Parathyroid adenoma (tissue), 2 donors: ENCODE results near the gene UBE2H.
A peak's percentile ranks its signal among the peaks of the same experiment; 100 is the strongest.

ENCODE experiments used
- H2AFZ ChIP-seq: fragments of 300-600 bp; sonication (generic); one replicate; pipeline ENCODE4 v1.7.0; 2017; ENCODE audit warnings: antibody characterized with exemption, mild to moderate bottlenecking
- H3K27ac ChIP-seq: fragments of 300-600 bp; sonication (generic); one replicate; pipeline ENCODE4 v1.7.0; 2017
- H3K27me3 ChIP-seq: fragments of 300-600 bp; sonication (generic); one replicate; pipeline ENCODE4 v1.7.0; 2017; ENCODE audit warnings: low read length; ENCODE audit not compliant: control insufficient read depth, insufficient read depth
- H3K36me3 ChIP-seq: fragments of 300-600 bp; sonication (generic); one replicate; pipeline ENCODE4 v1.7.0; 2017; ENCODE audit warnings: low read length; ENCODE audit not compliant: control insufficient read depth, insufficient read depth
- H3K4me1 ChIP-seq: fragments of 300-600 bp; sonication (generic); one replicate; pipeline ENCODE4 v1.7.0; 2017; ENCODE audit warnings: control low read depth
- H3K4me2 ChIP-seq: fragments of 300-600 bp; sonication (generic); one replicate; pipeline ENCODE4 v1.7.0; 2017; ENCODE audit warnings: low read length
- H3K4me3 ChIP-seq: fragments of 300-600 bp; sonication (generic); one replicate; pipeline ENCODE4 v1.7.0; 2017; ENCODE audit warnings: low read depth, low read length
- H3K79me2 ChIP-seq: fragments of 300-600 bp; sonication (generic); one replicate; pipeline ENCODE4 v1.7.0; 2017; ENCODE audit warnings: control low read depth
- H3K9ac ChIP-seq: fragments of 300-600 bp; sonication (generic); one replicate; pipeline ENCODE4 v1.7.0; 2017; ENCODE audit warnings: mild to moderate bottlenecking
- H3K9me3 ChIP-seq: fragments of 300-600 bp; sonication (generic); one replicate; pipeline ENCODE4 v1.7.0; 2017; ENCODE audit warnings: low read length; ENCODE audit not compliant: control insufficient read depth
- CTCF ChIP-seq: fragments of 300-600 bp; sonication (generic); IDR thresholded peaks from one replicate; pipeline ENCODE4 v1.7.0; 2017; ENCODE audit warnings: antibody characterized with exemption, mild to moderate bottlenecking
- donor health status: primary hyperparathyroidism.

Gene UBE2H

GRCh38 chr7:129858490-129858889 is 94.3 kb downstream of the UBE2H start:
- H2AFZ ChIP-seq, result no peak overlapping the region
- H3K27ac ChIP-seq, result no peak overlapping the region
- no peaks in the 10 kb centered on the region for H3K79me2 ChIP-seq
- H3K9ac ChIP-seq, result no peak overlapping the region
- H3K4me1 ChIP-seq, result peaks cover 30% of the 10 kb centered on the region
- H3K4me2 ChIP-seq, result no peak overlapping the region
- no peaks in the 10 kb centered on the region for H3K9me3 ChIP-seq
- H3K27me3 ChIP-seq, result no peaks in the 10 kb centered on the region
- no peak overlapping the region for H3K4me3 ChIP-seq
- TF ChIP-seq CTCF, result no peak
- no peaks in the 10 kb centered on the region for H3K36me3 ChIP-seq

- no peaks in the 10 kb centered on the region for H3K27me3 ChIP-seq
- peaks cover 29% of the 10 kb centered on the region for H3K4me1 ChIP-seq
- H3K36me3 ChIP-seq, result no peaks in the 10 kb centered on the region
- H3K27ac ChIP-seq, result no peak overlapping the region
- no peak for TF ChIP-seq CTCF
- no peak overlapping the region for H2AFZ ChIP-seq
- no peak overlapping the region for H3K9ac ChIP-seq
- H3K4me2 ChIP-seq, result no peak overlapping the region
- no peak overlapping the region for H3K4me3 ChIP-seq
- no peaks in the 10 kb centered on the region for H3K9me3 ChIP-seq
- peaks cover 2% of the 10 kb centered on the region for H3K79me2 ChIP-seq
These were observed 95.4 kb downstream of the UBE2H start for GRCh38 chr7:129857313-129857712.

- no peak overlapping the region for H2AFZ ChIP-seq
- H3K36me3 ChIP-seq, result no peaks in the 10 kb centered on the region
- H3K4me2 ChIP-seq, result no peak overlapping the region
- TF ChIP-seq CTCF, result no peak
- no peaks in the 10 kb centered on the region for H3K9me3 ChIP-seq
- peaks cover 27% of the 10 kb centered on the region for H3K4me1 ChIP-seq
- H3K27me3 ChIP-seq, result no peaks in the 10 kb centered on the region
- no peak overlapping the region for H3K4me3 ChIP-seq
- H3K79me2 ChIP-seq, result peaks cover 10% of the 10 kb centered on the region
- no peak overlapping the region for H3K27ac ChIP-seq
- no peak overlapping the region for H3K9ac ChIP-seq
These were observed 96.6 kb downstream of the UBE2H start for GRCh38 chr7:129855935-129856717.

GRCh38 chr7:129855234-129855673 is 97.5 kb downstream of the UBE2H start:
- Histone ChIP-seq H2AFZ (no peak overlapping the region), H3K9me3 (no peaks in the 10 kb centered on the region), H3K4me1 (peaks cover 27% of the 10 kb centered on the region), H3K36me3 (no peaks in the 10 kb centered on the region), H3K27ac (peak overlapping the region; percentile 55), H3K79me2 (peaks cover 14% of the 10 kb centered on the region), H3K27me3 (no peaks in the 10 kb centered on the region), H3K9ac (no peak overlapping the region), H3K4me3 (no peak overlapping the region), H3K4me2 (no peak overlapping the region)
- TF ChIP-seq CTCF, result no peak

- no peak overlapping the region for H2AFZ ChIP-seq
- no peak overlapping the region for H3K4me3 ChIP-seq
- TF ChIP-seq CTCF, result no peak
- no peaks in the 10 kb centered on the region for H3K27me3 ChIP-seq
- H3K79me2 ChIP-seq, result peaks cover 19% of the 10 kb centered on the region
- H3K27ac ChIP-seq, result peak overlapping the region; percentile 55
- no peak overlapping the region for H3K9ac ChIP-seq
- H3K4me1 ChIP-seq, result peaks cover 22% of the 10 kb centered on the region
- peak overlapping the region; percentile 28 for H3K4me2 ChIP-seq
- no peaks in the 10 kb centered on the region for H3K36me3 ChIP-seq
- H3K9me3 ChIP-seq, result no peaks in the 10 kb centered on the region
These were observed 98.4 kb downstream of the UBE2H start for GRCh38 chr7:129854401-129854800.
